HepG2 (cell line): ENCODE measurements around the gene NCOA6. TPM values are rescaled to one million over a fixed set of nuclear protein-coding genes. Genes with fewer than 3 reads are reported as not detected.

Experiments
- ATAC-seq: fragments of 200-7000 bp; cut with Tn5 transposase; 3 replicates; pipeline ENCODE4 v1.9.1; 2020; ENCODE audit warnings: mild to moderate bottlenecking, moderate library complexity
- BruUV-seq: library from RNA; stranded (reverse); fragments of 400-500 nt; replicated peaks from 2 replicates; lab custom pipeline; 2021; lab: Mats Ljungman, UMichigan
- CTCF ChIA-PET: fragments of 300-600 bp; formaldehyde crosslinking; extraction: SDS; loops from one replicate; lab custom pipeline; 2021; ENCODE audit warnings: low total read pairs, inconsistent platforms, low intra/inter-chr PET ratio; lab: Yijun Ruan, JAX
- POLR2A ChIA-PET: fragments of 350-600 bp; sonication (Branson Sonifier 250); formaldehyde crosslinking; loops from one replicate; lab custom pipeline; 2020; ENCODE audit warnings: antibody characterized with exemption, inconsistent platforms; lab: Yijun Ruan, JAX
- DNase-seq: peaks from one replicate; pipeline ENCODE4 v3.0.0-alpha.2; 2015; ENCODE audit warnings: low spot score
- FAIRE-seq: peaks from 3 replicates; lab custom pipeline; 2011; peaks lifted over from hg19 to GRCh38; lab: Jason Lieb, UNC
- H2AFZ ChIP-seq: one replicate; pipeline ENCODE4 v1.6.1; 2011; ENCODE audit warnings: low read length, inconsistent platforms
- H3K27ac ChIP-seq: fragments of 300-600 bp; 3 replicates; pipeline ENCODE4 v1.8.0; 2011; ENCODE audit warnings: mixed run types, mild to moderate bottlenecking, mixed read lengths, low read length, inconsistent platforms; ENCODE audit not compliant: insufficient read depth; ENCODE audit errors: extremely low read length
- H3K27me3 ChIP-seq, 2 experiments: fragments of 200-600 bp in 1 of 2; 2 replicates in 1 of 2; 3 replicates in 1 of 2; pipeline versions ENCODE4 v1.6.0 to v1.8.0; 2011; ENCODE audit warnings: low read length in 2 of 2, mild to moderate bottlenecking in 2 of 2, moderate library complexity in 2 of 2, inconsistent platforms in 1 of 2; ENCODE audit not compliant: insufficient read depth in 2 of 2, control insufficient read depth in 1 of 2
- H3K36me3 ChIP-seq, 2 experiments: fragments of 200-600 bp in 1 of 2; replicated peaks in 1 of 2; 2 replicates in 1 of 2; 3 replicates in 1 of 2; pipeline versions ENCODE4 v1.5.1 to v1.8.0; 2011; ENCODE audit warnings: low read length in 2 of 2, inconsistent platforms in 1 of 2; ENCODE audit not compliant: insufficient read depth in 2 of 2, control insufficient read depth in 1 of 2
- H3K4me1 ChIP-seq: 2 replicates; pipeline ENCODE4 v1.5.1; 2012; ENCODE audit warnings: low read length, inconsistent platforms; ENCODE audit not compliant: insufficient read depth
- H3K4me2 ChIP-seq: 2 replicates; pipeline ENCODE4 v1.6.0; 2011; ENCODE audit warnings: low read depth, low read length, inconsistent platforms
- H3K4me3 ChIP-seq, 3 experiments: fragments of 200-600 bp in 1 of 3; sonication (generic), shearing (Covaris generic) in 1 of 3; replicated peaks in 1 of 3; 2 replicates each; pipeline ENCODE4 v1.5.1; 2011 to 2016; ENCODE audit warnings: low read length in 3 of 3, inconsistent platforms in 2 of 3, low read depth in 2 of 3, mild to moderate bottlenecking in 2 of 3, control low read depth in 1 of 3, mixed read lengths in 1 of 3; ENCODE audit not compliant: insufficient read depth in 1 of 3
- H3K79me2 ChIP-seq: one replicate; pipeline ENCODE4 v1.6.1; 2011; ENCODE audit warnings: low read length, inconsistent platforms; ENCODE audit not compliant: insufficient read depth
- H3K9ac ChIP-seq: 2 replicates; pipeline ENCODE4 v1.6.0; 2011; ENCODE audit warnings: mild to moderate bottlenecking, low read depth, low read length, inconsistent platforms; ENCODE audit not compliant: insufficient read depth
- H3K9me3 ChIP-seq: 2 replicates; pipeline ENCODE4 v1.5.1; 2012; ENCODE audit warnings: mild to moderate bottlenecking, low read length
- H4K20me1 ChIP-seq: 2 replicates; pipeline ENCODE4 v1.6.0; 2011; ENCODE audit warnings: inconsistent platforms, mild to moderate bottlenecking, low read length, moderate library complexity; ENCODE audit not compliant: insufficient read depth
- ARNT2 ChIP-seq: sonication (generic); formaldehyde crosslinking; IDR thresholded peaks from 2 replicates; pipeline ENCODE4 v1.8.0; 2022; ENCODE audit warnings: mild to moderate bottlenecking, low read depth, missing genetic modification reagents, moderate library complexity
- CENPT ChIP-seq: sonication (generic); formaldehyde crosslinking; IDR thresholded peaks from 2 replicates; pipeline ENCODE4 v1.8.0; 2022; ENCODE audit warnings: low read depth, mild to moderate bottlenecking, moderate library complexity, missing genetic modification reagents
- CREB3 ChIP-seq: sonication (generic); formaldehyde crosslinking; IDR thresholded peaks from 2 replicates; pipeline ENCODE4 v1.5.0; 2020; ENCODE audit warnings: missing genetic modification reagents
- ELF1 ChIP-seq: sonication (generic); formaldehyde crosslinking; IDR thresholded peaks from 2 replicates; pipeline ENCODE4 v1.4.0; 2020; ENCODE audit warnings: missing genetic modification reagents
- ELF4 ChIP-seq: sonication (generic); formaldehyde crosslinking; IDR thresholded peaks from 2 replicates; pipeline ENCODE4 v1.5.0; 2020; ENCODE audit warnings: missing genetic modification reagents, mild to moderate bottlenecking, moderate library complexity, borderline replicate concordance
- KDM4B ChIP-seq: sonication (generic); formaldehyde crosslinking; IDR thresholded peaks from 2 replicates; pipeline ENCODE4 v1.4.0; 2020; ENCODE audit warnings: missing genetic modification reagents
- KMT2A ChIP-seq: sonication (generic); formaldehyde crosslinking; IDR thresholded peaks from 2 replicates; pipeline ENCODE4 v1.4.0; 2020; ENCODE audit warnings: missing genetic modification reagents
- MEIS2 ChIP-seq: sonication (generic); formaldehyde crosslinking; IDR thresholded peaks from 2 replicates; pipeline ENCODE4 v1.9.0; 2021; ENCODE audit warnings: mild to moderate bottlenecking, missing genetic modification reagents
- REL ChIP-seq: sonication (generic); formaldehyde crosslinking; conservative IDR thresholded peaks from 2 replicates; pipeline ENCODE4 v1.8.0; 2022; ENCODE audit warnings: mild to moderate bottlenecking, missing genetic modification reagents, moderate library complexity
- SKIL ChIP-seq: sonication (generic); formaldehyde crosslinking; IDR thresholded peaks from 2 replicates; pipeline ENCODE4 v1.8.0; 2022; ENCODE audit warnings: missing genetic modification reagents, mild to moderate bottlenecking, moderate library complexity, borderline replicate concordance
- SMARCC2 ChIP-seq: fragments of 450-650 bp; IDR thresholded peaks from 2 replicates; pipeline ENCODE4 v1.6.1; 2017; ENCODE audit warnings: antibody characterized with exemption, mild to moderate bottlenecking
- TAF1 ChIP-seq: sonication (generic); formaldehyde crosslinking; IDR thresholded peaks from 2 replicates; pipeline ENCODE4 v1.4.0; 2020; ENCODE audit warnings: missing genetic modification reagents
- THYN1 ChIP-seq: sonication (generic); formaldehyde crosslinking; IDR thresholded peaks from 2 replicates; pipeline ENCODE4 v1.8.1; 2023; ENCODE audit warnings: low read depth, mild to moderate bottlenecking, moderate library complexity, missing genetic modification reagents, borderline replicate concordance
- ZNF251 ChIP-seq: sonication (generic); formaldehyde crosslinking; IDR thresholded peaks from 2 replicates; pipeline ENCODE4 v1.9.0; 2021; ENCODE audit warnings: mild to moderate bottlenecking, missing genetic modification reagents
- ZNF296 ChIP-seq: sonication (generic); formaldehyde crosslinking; conservative IDR thresholded peaks from 2 replicates; pipeline ENCODE4 v1.5.0; 2020; ENCODE audit warnings: mild to moderate bottlenecking, missing genetic modification reagents
- ZNF547 ChIP-seq: sonication (generic); formaldehyde crosslinking; IDR thresholded peaks from 2 replicates; pipeline ENCODE4 v1.5.1; 2020; ENCODE audit warnings: mild to moderate bottlenecking, missing genetic modification reagents
- WGBS: methylation state at CpG from one replicate; pipeline ENCODE4 v1.1.6; 2017; ENCODE audit warnings: low lambda C conversion rate; 5-methylcytosine and 5-hydroxymethylcytosine counted together
- in situ Hi-C: cut with HindIII; loops from 2 replicates; pipeline ENCODE4 v1.10.0; 2017; ENCODE audit warnings: low pct_unique_long_range_greater_than_20kb; ENCODE audit not compliant: extremely low pct_ligation_motif_present
- intact Hi-C: fragments of 100-400 bp; cut with micrococcal nuclease; formaldehyde crosslinking; loops from one replicate; pipeline ENCODE4 v1.10.0; 2022; ENCODE audit not compliant: unreplicated experiment
- polyA plus RNA-seq, 8 experiments: library from polyadenylated mRNA; depleted of rRNA in 3 of 8; stranded (reverse) in 7 of 8; unstranded in 1 of 8; fragments of >200 nt; fragmentation: Illumina TruSeq in 4 of 8; extraction: Trizol in 4 of 8; gene quantifications; 2 replicates each; pipeline versions ENCODE4 v1.2.1 to v1.2.3, GENCODE V29; 2011 to 2016; ENCODE audit warnings: low read depth in 4 of 8, missing spikeins in 1 of 8, mixed read lengths in 1 of 8; ENCODE audit not compliant: insufficient read depth in 1 of 8
- total RNA-seq, 5 experiments: library from RNA; depleted of rRNA; stranded (reverse); fragments of >200 nt; fragmentation: Illumina TruSeq; extraction: Trizol; gene quantifications; 2 replicates each; pipeline ENCODE4 v1.2.3, GENCODE V29; 2016; ENCODE audit warnings: low read depth in 1 of 5

The NCOA6 gene
- total and polyA plus RNA-seq, 2 of the 13 experiments (the other 11 are each of a cell fraction or from before 2014, with no cell fraction given), result 11.2 to 29.3 TPM

GRCh38 chr20:34852298-34852697 is 26.8 kb upstream of the NCOA6 start:
- H3K27me3 ChIP-seq, result no peaks in the 10 kb centered on the region
- H3K79me2 ChIP-seq, result no peaks in the 10 kb centered on the region
- H2AFZ ChIP-seq, result no peak overlapping the region
- 87% methylated on average over 4 of the region's 4 CpGs for WGBS
- no peaks in the 10 kb centered on the region for H3K4me1 ChIP-seq
- no peaks in the 10 kb centered on the region for H3K9me3 ChIP-seq
- FAIRE-seq (no peak), DNase-seq (no peak), ATAC-seq (no peak)
- no peaks in the 10 kb centered on the region for H4K20me1 ChIP-seq
- intact Hi-C loops (no loop called here), in situ Hi-C loops (no loop called here)
- peaks cover 9 to 46% of the 10 kb centered on the region in 2 experiments for H3K36me3 ChIP-seq
- ChIA-PET CTCF (no interaction called here), POLR2A (interaction anchor here (1.7 kb wide), 1 partner anchor 104 kb away, joined by 4 read pairs; no protein-coding TSS in a partner anchor)
- no peak overlapping the region for H3K4me3 ChIP-seq
- H3K9ac ChIP-seq, result no peak overlapping the region
- H3K27ac ChIP-seq, result no peak overlapping the region
- no TSS peak for BruUV-seq
- TF ChIP-seq CENPT (CRISPR knock-in tag) (no peak), ARNT2 (CRISPR knock-in tag) (no peak), MEIS2 (CRISPR knock-in tag) (no peak), ZNF547 (no peak), ZNF251 (no peak), TAF1 (CRISPR knock-in tag) (no peak), ZNF296 (CRISPR knock-in tag) (no peak), THYN1 (CRISPR knock-in tag) (no peak), REL (no peak), CREB3 (no peak), KMT2A (CRISPR knock-in tag) (no peak), SMARCC2 (no peak), ELF1 (no peak), SKIL (CRISPR knock-in tag) (no peak), KDM4B (CRISPR knock-in tag) (no peak), ELF4 (CRISPR knock-in tag) (no peak)
- TF ChIP-seq, all 625 proteins: peak for 0
- H3K4me2 ChIP-seq, result no peak overlapping the region
